Measurements from ENCODE around the gene KPNA5. TPM values are rescaled to one million over a fixed set of nuclear protein-coding genes. Genes with fewer than 3 reads are reported as not detected.
"Not testable (repeated sequence)": the region's sequence is repeated elsewhere in the genome, so short reads cannot be mapped to it uniquely, and the experiment has no call there.

The KPNA5 gene
- total and polyA plus RNA-seq, 9 of the 15 experiments (the other 6 are each of a cell fraction or from before 2014, with no cell fraction given): 3.2 to 10.3 (median 6.5) TPM

DNA sequence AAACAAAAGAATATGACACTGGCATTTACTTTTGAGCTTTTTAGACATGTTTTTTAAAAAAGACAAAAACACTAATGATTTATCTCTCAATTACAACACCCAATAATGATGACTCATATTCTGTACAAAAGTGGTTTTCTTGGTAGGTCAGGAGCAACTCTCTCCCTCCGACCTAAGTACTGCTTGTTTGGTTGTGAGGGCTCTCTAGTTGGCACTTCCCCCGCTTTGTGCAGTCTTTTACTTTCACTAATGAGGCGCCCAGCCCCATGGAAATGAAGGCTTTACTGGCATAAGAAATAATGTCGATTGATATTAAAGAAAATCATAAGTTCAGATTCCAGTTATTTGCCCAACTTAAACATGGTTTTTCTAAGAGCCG is 1.3 kb downstream of the KPNA5 start (continued):
- TF ChIP-seq ZNF764 (CRISPR knock-in tag; IDR thresholded peaks at IDR 0.05; ENCODE audit: low read depth) (no peak), MEF2A (IDR thresholded peaks at IDR 0.05; ENCODE audit: control insufficient read depth, low read depth, low read length) (no peak), ZNF239 (CRISPR knock-in tag; IDR thresholded peaks at IDR 0.05) (no peak), NFE2 (IDR thresholded peaks at IDR 0.05; ENCODE audit: low read depth) (peak; percentile 30; the same call in 1 of the 2 replicates), ZNF316 (IDR thresholded peaks at IDR 0.05) (peak; percentile 84), JUNB (CRISPR knock-in tag; conservative IDR thresholded peaks at IDR 0.05) (0 out of 2 replicates have a peak, but pooled peaks have one; percentile 52)
- TF ChIP-seq, protein P1, sequence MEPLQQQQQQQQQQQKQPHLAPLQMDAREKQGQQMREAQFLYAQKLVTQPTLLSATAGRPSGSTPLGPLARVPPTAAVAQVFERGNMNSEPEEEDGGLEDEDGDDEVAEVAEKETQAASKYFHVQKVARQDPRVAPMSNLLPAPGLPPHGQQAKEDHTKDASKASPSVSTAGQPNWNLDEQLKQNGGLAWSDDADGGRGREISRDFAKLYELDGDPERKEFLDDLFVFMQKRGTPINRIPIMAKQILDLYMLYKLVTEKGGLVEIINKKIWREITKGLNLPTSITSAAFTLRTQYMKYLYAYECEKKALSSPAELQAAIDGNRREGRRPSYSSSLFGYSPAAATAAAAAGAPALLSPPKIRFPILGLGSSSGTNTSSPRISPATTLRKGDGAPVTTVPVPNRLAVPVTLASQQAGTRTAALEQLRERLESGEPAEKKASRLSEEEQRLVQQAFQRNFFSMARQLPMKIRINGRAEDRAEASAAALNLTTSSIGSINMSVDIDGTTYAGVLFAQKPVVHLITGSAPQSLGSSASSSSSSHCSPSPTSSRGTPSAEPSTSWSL (CRISPR knock-in tag; IDR thresholded peaks at IDR 0.05; ENCODE audit: borderline replicate concordance): no peak

DNA sequence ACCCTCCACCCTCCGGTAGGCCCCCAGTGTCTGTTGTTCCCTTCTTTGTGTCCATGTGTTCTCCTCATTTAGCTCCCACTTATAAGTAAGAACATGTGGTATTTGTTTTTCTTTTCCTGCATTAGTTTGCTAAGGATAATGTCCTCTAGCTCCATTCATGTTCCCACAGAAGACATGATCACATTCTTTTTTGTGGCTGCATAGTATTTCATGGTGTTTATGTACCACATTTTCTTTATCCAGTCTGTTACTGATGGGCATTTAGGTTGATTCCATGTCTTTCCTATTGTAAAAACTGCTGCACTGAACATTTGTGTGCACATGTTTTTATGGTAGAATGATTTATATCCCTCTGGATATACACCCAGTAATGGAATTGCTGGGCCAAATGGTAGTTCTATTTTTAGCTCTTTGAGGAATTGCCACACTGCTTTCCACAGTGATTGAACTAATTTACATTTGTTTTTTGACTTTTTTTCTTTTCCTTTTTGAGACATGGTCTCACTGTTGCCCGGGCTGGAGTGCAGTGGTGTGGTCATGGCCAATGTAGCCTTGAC is 4.5 kb downstream of the KPNA5 start:
- Histone ChIP-seq H3K4me3 (no peak overlapping the region), H3K4me1 (replicated peaks in 1 of 2; ENCODE audit: control insufficient read depth in 2 of 2, insufficient read depth in 2 of 2, low read length in 2 of 2) (peaks cover 0 to 12% of the 10 kb centered on the region in 2 experiments; a peak in 1 of 5 replicates), H3K9me1 (ENCODE audit: control insufficient read depth, insufficient read depth, low read length) (no peaks in the 10 kb centered on the region), H3K27ac (ENCODE audit: extremely low read depth, low read depth, low read length) (no peak overlapping the region), H3K36me3 (ENCODE audit: control insufficient read depth, insufficient read depth, low read length) (0 out of 3 replicates have a peak, but pooled peaks cover 3% of the 10 kb centered on the region), H3K9me3 (replicated peaks; ENCODE audit: control insufficient read depth, insufficient read depth, low read depth, low read length) (no peaks in the 10 kb centered on the region), H4K20me1 (replicated peaks; ENCODE audit: control insufficient read depth, insufficient read depth, low read length) (no peaks in the 10 kb centered on the region), H3K79me2 (ENCODE audit: control insufficient read depth, insufficient read depth, low read length) (peaks cover 49% of the 10 kb centered on the region), H2AFZ (ENCODE audit: low read depth, low read length) (no peak overlapping the region), H3K27me3 (ENCODE audit: control insufficient read depth in 2 of 2, insufficient read depth in 2 of 2, low read length in 2 of 2) (no peaks in the 10 kb centered on the region), H3K9ac (ENCODE audit: insufficient read depth in 1 of 2, low read depth in 2 of 2, low read length in 2 of 2) (no peak overlapping the region), H3K4me2 (ENCODE audit: insufficient read depth, low read length) (no peak overlapping the region)
- no peak for DNase-seq (ENCODE audit: extremely low read depth in 1 of 4, low spot score in 3 of 4)
- no peak for ATAC-seq
- WGBS (ENCODE audit: insufficient coverage, low coverage, missing lambda C conversion rate): 85% methylated on average over 2 of the region's 2 CpGs
- in situ Hi-C loops (cut with MboI): no loop called here
- no peak for FAIRE-seq
- intact Hi-C loops (cut with micrococcal nuclease): no loop called here
- ChIA-PET CTCF (ENCODE audit: low intra/inter-chr PET ratio) (no interaction called here), POLR2A (no interaction called here)
- TF ChIP-seq KHSRP (IDR thresholded peaks at IDR 0.05) (no peak), ZNF146 (CRISPR knock-in tag; IDR thresholded peaks at IDR 0.05; ENCODE audit: unreplicated experiment) (peak; percentile 59)
- no TSS peak for BruUV-seq (replicated peaks)

DNA sequence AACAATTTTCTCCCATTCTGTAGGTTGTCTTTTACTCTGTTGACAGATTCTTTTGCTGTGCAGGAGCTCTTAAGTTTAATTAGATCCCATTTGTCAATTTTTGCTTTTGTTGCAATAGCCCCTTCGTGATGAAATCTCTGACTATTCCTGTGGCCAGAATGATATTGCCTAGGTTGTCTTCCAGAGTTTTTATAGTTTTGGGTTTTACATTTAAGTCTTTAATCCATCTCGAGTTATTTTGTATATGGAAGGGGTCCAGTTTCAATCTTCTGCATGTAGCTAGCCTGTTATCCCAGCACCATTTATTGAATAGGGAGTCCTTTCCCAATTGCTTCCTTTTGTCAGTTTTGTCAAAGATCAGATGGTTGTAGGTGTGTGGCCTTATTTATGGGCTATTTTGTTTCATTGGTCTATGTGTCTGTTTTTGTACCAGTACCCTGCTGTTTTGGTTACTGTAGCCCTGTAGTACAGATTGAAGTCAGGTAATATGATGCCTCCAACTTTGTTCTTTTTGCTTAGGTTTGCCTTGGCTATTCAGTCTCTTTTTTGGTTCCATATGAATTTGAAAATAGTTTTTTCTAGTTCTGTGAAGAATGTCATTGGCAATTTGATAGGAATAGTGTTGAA is 5.6 kb downstream of the KPNA5 start:
- Histone ChIP-seq H3K79me2 (ENCODE audit: control insufficient read depth, insufficient read depth, low read length) (peaks cover 45% of the 10 kb centered on the region), H3K4me1 (replicated peaks in 1 of 2; ENCODE audit: control insufficient read depth in 2 of 2, insufficient read depth in 2 of 2, low read length in 2 of 2) (peaks cover 0 to 12% of the 10 kb centered on the region in 2 experiments; a peak in 1 of 5 replicates)
- H3K27me3 ChIP-seq (ENCODE audit: control insufficient read depth in 2 of 2, insufficient read depth in 2 of 2, low read length in 2 of 2); H2AFZ ChIP-seq (ENCODE audit: low read depth, low read length); H3K27ac ChIP-seq (ENCODE audit: extremely low read depth, low read depth, low read length); H4K20me1 ChIP-seq (replicated peaks; ENCODE audit: control insufficient read depth, insufficient read depth, low read length); H3K9me1 ChIP-seq (ENCODE audit: control insufficient read depth, insufficient read depth, low read length); BruUV-seq (replicated peaks); H3K4me2 ChIP-seq (ENCODE audit: insufficient read depth, low read length); H3K9me3 ChIP-seq (replicated peaks; ENCODE audit: control insufficient read depth, insufficient read depth, low read depth, low read length); intact Hi-C loops (cut with micrococcal nuclease); CTCF ChIA-PET (ENCODE audit: low intra/inter-chr PET ratio); ATAC-seq; H3K9ac ChIP-seq (ENCODE audit: insufficient read depth in 1 of 2, low read depth in 2 of 2, low read length in 2 of 2); in situ Hi-C loops (cut with MboI); H3K36me3 ChIP-seq (ENCODE audit: control insufficient read depth, insufficient read depth, low read length); DNase-seq (ENCODE audit: extremely low read depth in 1 of 4, low spot score in 3 of 4); FAIRE-seq; H3K4me3 ChIP-seq: not testable (repeated sequence)
- POLR2A ChIA-PET: interaction anchor here (0.6 kb wide), 1 partner anchor 50 kb away, joined by 3 read pairs; no protein-coding TSS in a partner anchor
- WGBS (ENCODE audit: insufficient coverage, low coverage, missing lambda C conversion rate): 34% methylated on average over 2 of the region's 2 CpGs
